ENCODE data around the gene NCSTN. TPM values are rescaled to one million over a fixed set of nuclear protein-coding genes. Genes with fewer than 3 reads are reported as not detected.

NCSTN gene
- total and polyA plus RNA-seq, 9 of the 15 experiments (the other 6 are each of a cell fraction or from before 2014, with no cell fraction given) = 21.3 to 91.1 (median 57.9) TPM

GRCh38 chr1:160373696-160374095 lies 30.5 kb downstream of the NCSTN start:
- POLR2A ChIA-PET = interaction anchor here (0.6 to 5.7 kb wide), 6 partner anchors 11 to 178 kb away, joined by 3 to 37 read pairs (median 3); no protein-coding TSS in a partner anchor
- no peaks in the 10 kb centered on the region for H3K36me3 ChIP-seq (ENCODE audit: control insufficient read depth, insufficient read depth, low read length)
- no peaks in the 10 kb centered on the region for H3K9me1 ChIP-seq (ENCODE audit: control insufficient read depth, insufficient read depth, low read length)
- no peak for FAIRE-seq
- no peaks in the 10 kb centered on the region for H3K9me3 ChIP-seq (replicated peaks; ENCODE audit: control insufficient read depth, insufficient read depth, low read depth, low read length)
- intact Hi-C loops (cut with micrococcal nuclease) = no loop called here
- ATAC-seq = no peak
- H3K4me3 ChIP-seq = no peak overlapping the region
- no TSS peak for BruUV-seq (replicated peaks)
- no peak for DNase-seq (ENCODE audit: extremely low read depth in 1 of 4, low spot score in 3 of 4)
- no peaks in the 10 kb centered on the region for H3K79me2 ChIP-seq (ENCODE audit: control insufficient read depth, insufficient read depth, low read length)
- 43% methylated on average over 4 of the region's 4 CpGs for WGBS (ENCODE audit: insufficient coverage, low coverage, missing lambda C conversion rate)
- no peak overlapping the region for H2AFZ ChIP-seq (ENCODE audit: low read depth, low read length)
- H3K27ac ChIP-seq (ENCODE audit: extremely low read depth, low read depth, low read length) = no peak overlapping the region
- no peak overlapping the region for H3K4me2 ChIP-seq (ENCODE audit: insufficient read depth, low read length)
- H4K20me1 ChIP-seq (replicated peaks; ENCODE audit: control insufficient read depth, insufficient read depth, low read length) = no peaks in the 10 kb centered on the region
- in situ Hi-C loops (cut with MboI) = loop anchor here (10.0 kb wide), 1 partner anchor 269 kb away; no protein-coding TSS in a partner anchor
- H3K9ac ChIP-seq (ENCODE audit: insufficient read depth in 1 of 2, low read depth in 2 of 2, low read length in 2 of 2) = no peak overlapping the region
- peaks cover 20 to 25% of the 10 kb centered on the region in 2 experiments for H3K4me1 ChIP-seq (replicated peaks in 1 of 2; ENCODE audit: control insufficient read depth in 2 of 2, insufficient read depth in 2 of 2, low read length in 2 of 2)
- no peaks in the 10 kb centered on the region; a peak in 1 of 5 replicates for H3K27me3 ChIP-seq (ENCODE audit: control insufficient read depth in 2 of 2, insufficient read depth in 2 of 2, low read length in 2 of 2)
- CTCF ChIA-PET (ENCODE audit: low intra/inter-chr PET ratio) = no interaction called here
- TF ChIP-seq CHAMP1 (IDR thresholded peaks at IDR 0.05) = no peak
- no peak for TF ChIP-seq ZNF830 (CRISPR knock-in tag; IDR thresholded peaks at IDR 0.05)
- no peak for TF ChIP-seq VEZF1 (CRISPR knock-in tag; IDR thresholded peaks at IDR 0.05)
- no peak for TF ChIP-seq NR2C1 (IDR thresholded peaks at IDR 0.05)
- TF ChIP-seq NR2C1 (tag; IDR thresholded peaks at IDR 0.05) = no peak
- TF ChIP-seq ZNF717 (CRISPR knock-in tag; IDR thresholded peaks at IDR 0.05) = no peak
- no peak for TF ChIP-seq SMARCE1 (IDR thresholded peaks at IDR 0.05)
- TF ChIP-seq CEBPB (tag; IDR thresholded peaks at IDR 0.05) = peak; percentile 54
- TF ChIP-seq MXD1 (CRISPR knock-in tag; IDR thresholded peaks at IDR 0.05; ENCODE audit: borderline replicate concordance, poor library complexity, severe bottlenecking) = no peak
- TF ChIP-seq CSDE1 (IDR thresholded peaks at IDR 0.05) = no peak
- no peak for TF ChIP-seq ZNF57 (CRISPR knock-in tag; IDR thresholded peaks at IDR 0.05)
- no peak for TF ChIP-seq ZKSCAN3 (CRISPR knock-in tag; IDR thresholded peaks at IDR 0.05)
- TF ChIP-seq TEAD1 (CRISPR knock-in tag; IDR thresholded peaks at IDR 0.05) = no peak
- no peak for TF ChIP-seq TGIF2 (CRISPR knock-in tag; IDR thresholded peaks at IDR 0.05)
- TF ChIP-seq ZSCAN29 (IDR thresholded peaks at IDR 0.05) = no peak
- no peak for TF ChIP-seq SMC3 (conservative IDR thresholded peaks at IDR 0.05; ENCODE audit: insufficient read depth, low read depth, low read length)
- no peak for TF ChIP-seq ELK1 (CRISPR knock-in tag; IDR thresholded peaks at IDR 0.05)
- no peak for TF ChIP-seq PHB (CRISPR knock-in tag; IDR thresholded peaks at IDR 0.05)
- TF ChIP-seq EZH2 (IDR thresholded peaks at IDR 0.05; ENCODE audit: borderline replicate concordance, low read depth, low read length) = no peak
- TF ChIP-seq SNIP1 (IDR thresholded peaks at IDR 0.05; ENCODE audit: low read depth) = no peak
